GM12874 (cell line): ENCODE measurements around the gene RHBDD3.

Source experiments
- TF ChIP-seq, protein P1 (sequence below): IDR thresholded peaks from 2 replicates; pipeline ENCODE4 v1.5.1; 2011; ENCODE audit warnings: low read depth, mild to moderate bottlenecking, control low read depth, low read length, moderate library complexity; ENCODE audit not compliant: insufficient read depth

Gene RHBDD3

DNA sequence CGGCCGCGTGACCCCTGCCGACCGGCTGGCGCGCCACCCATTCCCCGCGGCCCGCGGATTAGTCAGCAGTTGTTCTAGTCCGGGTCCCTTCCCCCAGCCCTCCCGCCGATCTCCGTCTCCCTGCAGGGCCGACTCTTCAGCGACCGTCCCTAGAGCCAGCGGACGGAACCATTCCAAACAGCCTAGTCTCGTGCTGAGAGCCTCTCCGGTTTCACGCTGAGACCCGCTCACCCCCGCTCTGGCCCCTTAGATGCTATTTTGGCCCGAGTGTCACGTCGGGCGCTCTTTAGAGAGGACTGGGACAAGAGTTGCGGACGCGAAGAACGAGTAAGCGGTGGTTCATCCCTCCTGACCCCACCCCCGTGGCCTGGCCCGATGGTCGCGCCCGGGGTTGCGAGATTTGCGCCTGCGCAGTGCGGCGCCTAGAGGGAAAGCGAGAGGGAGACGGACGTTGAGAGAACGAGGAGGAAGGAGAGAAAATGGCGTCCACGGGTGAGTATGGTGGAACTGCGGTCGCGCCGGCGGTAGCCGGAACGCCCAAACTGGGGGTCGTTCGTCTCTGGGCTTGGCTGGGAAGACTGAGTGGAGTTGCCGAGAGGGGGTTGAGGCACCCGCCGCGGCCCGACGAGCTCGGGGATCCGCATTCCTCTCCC, at the start of gene RHBDD3, which contains the start of gene EWSR1:
Gene RHBDD3, minus strand, starts transcription at position 124 of the 653 bp plus-strand sequence. CDS start 2,355 bp downstream, outside the sequence.
Gene EWSR1, plus strand, starts transcription at position 411 of the 653 bp plus-strand sequence. Its CDS starts 69 bp downstream, at position 480.
- TF ChIP-seq, protein P1, sequence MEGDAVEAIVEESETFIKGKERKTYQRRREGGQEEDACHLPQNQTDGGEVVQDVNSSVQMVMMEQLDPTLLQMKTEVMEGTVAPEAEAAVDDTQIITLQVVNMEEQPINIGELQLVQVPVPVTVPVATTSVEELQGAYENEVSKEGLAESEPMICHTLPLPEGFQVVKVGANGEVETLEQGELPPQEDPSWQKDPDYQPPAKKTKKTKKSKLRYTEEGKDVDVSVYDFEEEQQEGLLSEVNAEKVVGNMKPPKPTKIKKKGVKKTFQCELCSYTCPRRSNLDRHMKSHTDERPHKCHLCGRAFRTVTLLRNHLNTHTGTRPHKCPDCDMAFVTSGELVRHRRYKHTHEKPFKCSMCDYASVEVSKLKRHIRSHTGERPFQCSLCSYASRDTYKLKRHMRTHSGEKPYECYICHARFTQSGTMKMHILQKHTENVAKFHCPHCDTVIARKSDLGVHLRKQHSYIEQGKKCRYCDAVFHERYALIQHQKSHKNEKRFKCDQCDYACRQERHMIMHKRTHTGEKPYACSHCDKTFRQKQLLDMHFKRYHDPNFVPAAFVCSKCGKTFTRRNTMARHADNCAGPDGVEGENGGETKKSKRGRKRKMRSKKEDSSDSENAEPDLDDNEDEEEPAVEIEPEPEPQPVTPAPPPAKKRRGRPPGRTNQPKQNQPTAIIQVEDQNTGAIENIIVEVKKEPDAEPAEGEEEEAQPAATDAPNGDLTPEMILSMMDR: no peak

DNA sequence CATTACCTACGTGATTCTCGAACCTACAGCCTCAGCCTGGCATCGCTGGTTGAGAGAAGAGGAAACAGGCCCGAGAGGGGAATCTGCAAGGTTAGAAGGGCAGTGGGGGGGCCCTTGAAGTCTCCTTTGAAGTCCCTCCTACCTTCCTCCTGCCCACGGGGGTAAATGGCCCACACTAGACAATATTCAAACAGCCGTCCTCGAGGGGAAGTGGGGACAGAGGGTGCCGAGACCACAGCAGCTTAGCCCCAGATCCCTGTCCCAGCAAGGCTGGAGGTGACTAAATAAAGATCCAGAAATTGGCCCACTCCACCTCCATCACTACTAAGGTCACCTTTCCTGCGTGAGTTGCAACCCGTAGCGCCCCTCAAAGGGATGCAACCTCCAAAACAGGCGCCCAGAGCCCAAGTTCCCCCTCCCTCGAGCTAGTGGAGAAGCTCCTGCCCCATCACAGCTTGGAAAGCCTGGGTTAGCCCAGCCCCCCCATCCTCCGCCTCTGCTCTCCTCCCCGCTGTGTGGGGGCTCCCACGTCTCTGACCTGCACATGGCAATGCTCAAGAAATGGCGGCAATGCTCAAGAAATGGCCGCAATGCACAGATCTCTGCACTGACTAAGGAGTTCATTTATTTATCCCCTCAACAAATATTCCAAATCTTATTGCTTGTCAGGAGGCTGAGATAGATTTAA, 48.5 kb upstream of the RHBDD3 start:
- TF ChIP-seq, protein P1: no peak

- TF ChIP-seq, protein P1: no peak
These were observed 47.7 kb upstream of the RHBDD3 start, which contains the start of gene RASL10A for GRCh38 chr22:29315286-29316140. Gene RASL10A (minus strand): TSS chr22:29315697. CDS start chr22:29315246, 451 bp downstream.

DNA sequence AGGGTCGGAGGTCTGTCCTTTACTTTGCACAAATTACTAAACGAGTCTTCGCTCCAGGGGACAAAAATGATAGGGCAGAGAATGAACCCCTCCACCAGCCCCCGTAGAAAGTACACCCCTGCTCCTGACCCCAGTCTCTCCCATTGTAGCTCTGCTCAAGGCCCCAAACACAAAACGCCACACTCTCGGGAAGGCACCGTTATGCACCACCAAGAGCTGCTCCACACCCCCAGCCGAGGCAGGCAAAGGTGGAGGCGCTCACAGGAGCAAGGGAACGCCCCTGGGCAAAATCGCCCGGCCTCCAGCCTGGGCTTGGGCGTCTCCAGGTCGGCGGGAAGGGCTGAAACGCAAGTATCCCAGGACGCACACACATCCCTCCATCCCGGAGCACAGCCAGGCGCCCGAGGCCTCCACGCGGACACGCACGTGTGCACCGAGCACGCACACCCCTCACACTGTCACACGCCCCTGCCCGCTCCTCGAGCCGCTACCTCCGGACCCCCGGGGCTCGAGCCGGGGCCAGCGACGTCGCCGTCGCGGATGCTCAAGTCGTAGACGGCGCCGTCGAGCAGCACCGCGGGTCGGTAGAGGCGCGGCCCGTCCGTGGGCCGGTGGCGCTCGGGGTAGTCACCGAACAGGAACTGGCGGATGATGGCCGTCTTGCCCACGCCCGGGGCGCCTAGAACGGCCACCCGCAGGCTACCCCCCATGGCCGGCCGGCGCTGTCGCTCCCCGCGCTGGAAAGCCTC, 46.9 kb upstream of the RHBDD3 start:
- TF ChIP-seq, protein P1: no peak

DNA sequence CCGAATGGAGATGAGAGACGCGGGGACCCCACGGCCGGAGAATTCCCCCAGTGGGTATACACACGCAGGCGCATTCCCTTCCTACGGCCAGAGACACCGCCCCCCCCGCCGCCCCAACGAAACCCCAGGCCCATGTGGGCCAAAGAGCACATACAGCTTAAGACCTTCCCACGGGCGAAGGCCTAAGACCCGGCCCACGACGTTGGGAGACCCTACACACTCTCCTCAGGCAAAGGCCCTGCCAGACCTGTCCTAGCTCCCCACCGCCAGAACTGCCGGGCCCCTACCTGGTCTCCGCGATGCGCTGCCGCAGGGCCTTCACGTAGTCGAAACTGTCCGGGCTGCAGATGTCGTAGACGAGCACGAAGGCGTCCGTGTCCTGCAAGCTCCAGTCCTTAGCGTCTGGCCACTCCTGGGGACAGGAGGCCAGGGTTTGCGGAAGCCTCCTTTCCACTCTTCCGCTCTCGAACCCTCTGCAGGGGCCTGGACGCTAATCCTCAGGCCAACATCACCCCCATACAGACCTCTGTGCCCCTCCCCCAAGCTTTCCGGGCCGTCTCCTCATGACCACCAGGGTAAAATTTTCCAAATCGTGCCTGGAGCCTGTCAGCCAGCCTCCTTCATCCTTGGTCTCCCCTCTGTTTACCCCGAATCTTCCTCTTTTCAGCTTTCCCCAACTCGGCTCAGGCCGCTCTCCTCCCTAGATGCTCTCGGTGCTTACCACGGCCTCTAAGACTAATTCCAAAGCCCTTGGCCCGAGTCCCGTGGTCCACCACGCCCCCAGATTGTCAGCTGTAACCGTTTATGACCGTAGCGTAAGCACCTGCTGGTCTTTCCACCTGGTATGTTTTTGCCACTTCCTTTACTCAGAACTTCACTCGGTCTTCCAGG, 46.0 kb upstream of the RHBDD3 start:
- TF ChIP-seq, protein P1: no peak

GRCh38 chr22:29313126-29313575, 45.4 kb upstream of the RHBDD3 start:
- TF ChIP-seq, protein P1: peak; percentile 76
